MCF 10A (cell line): ENCODE measurements around the gene CHST11. TPM values are rescaled to one million over a fixed set of nuclear protein-coding genes. Genes with fewer than 3 reads are reported as not detected.

Experiments
- BruUV-seq: library from RNA; stranded (reverse); fragments of 400-500 nt; replicated peaks from 2 replicates; lab custom pipeline; 2021; lab: Mats Ljungman, UMichigan
- CTCF ChIA-PET: fragments of 300-600 bp; sonication (Branson Sonifier 250); formaldehyde crosslinking; extraction: SDS; loops from one replicate; lab custom pipeline; 2021; ENCODE audit warnings: antibody characterized with exemption, inconsistent platforms; lab: Yijun Ruan, JAX
- POLR2A ChIA-PET: fragments of 300-600, 350-650 bp; sonication (Branson Sonifier 250); formaldehyde crosslinking; extraction: SDS; loops from one replicate; lab custom pipeline; 2020; ENCODE audit warnings: antibody characterized with exemption, inconsistent platforms; lab: Yijun Ruan, JAX
- DNase-seq: peaks from one replicate; pipeline ENCODE4 v3.0.0-alpha.2; 2018; ENCODE audit not compliant: unreplicated experiment
- H3K27ac Mint-ChIP-seq: one replicate; pipeline ENCODE4 v1.8.0; 2022; ENCODE audit warnings: mild to moderate bottlenecking, low read depth, mixed read lengths; ENCODE audit not compliant: unreplicated experiment
- H3K27me3 Mint-ChIP-seq: one replicate; pipeline ENCODE4 v1.8.0; 2022; ENCODE audit warnings: mixed read lengths; ENCODE audit not compliant: insufficient read depth, unreplicated experiment
- H3K36me3 Mint-ChIP-seq: one replicate; pipeline ENCODE4 v1.8.0; 2022; ENCODE audit warnings: mild to moderate bottlenecking, moderate library complexity, mixed read lengths; ENCODE audit not compliant: insufficient read depth, unreplicated experiment
- H3K4me1 Mint-ChIP-seq: one replicate; pipeline ENCODE4 v1.8.0; 2022; ENCODE audit warnings: mixed read lengths; ENCODE audit not compliant: insufficient read depth, unreplicated experiment
- H3K4me3 Mint-ChIP-seq: one replicate; pipeline ENCODE4 v1.8.0; 2022; ENCODE audit warnings: mild to moderate bottlenecking, moderate library complexity, mixed read lengths; ENCODE audit not compliant: unreplicated experiment
- H3K9me3 Mint-ChIP-seq: one replicate; pipeline ENCODE4 v1.8.0; 2022; ENCODE audit warnings: mixed read lengths; ENCODE audit not compliant: unreplicated experiment
- intact Hi-C: fragments of 100-400 bp; cut with micrococcal nuclease; formaldehyde crosslinking; loops from 2 replicates; pipeline ENCODE4 v1.14.1; 2022
- total RNA-seq: library from RNA; stranded (reverse); gene quantifications from 2 replicates; pipeline ENCODE4 v1.2.3, GENCODE V29; 2022
- TF ChIP-seq, protein P1 (sequence below): fragments of 200-600 bp; IDR thresholded peaks from one replicate; pipeline ENCODE4 v1.8.0; 2022; ENCODE audit warnings: antibody characterized with exemption, mild to moderate bottlenecking; ENCODE audit not compliant: unreplicated experiment

The CHST11 gene
- total RNA-seq, 1 experiment from 2014 or later: 5.3 TPM

DNA sequence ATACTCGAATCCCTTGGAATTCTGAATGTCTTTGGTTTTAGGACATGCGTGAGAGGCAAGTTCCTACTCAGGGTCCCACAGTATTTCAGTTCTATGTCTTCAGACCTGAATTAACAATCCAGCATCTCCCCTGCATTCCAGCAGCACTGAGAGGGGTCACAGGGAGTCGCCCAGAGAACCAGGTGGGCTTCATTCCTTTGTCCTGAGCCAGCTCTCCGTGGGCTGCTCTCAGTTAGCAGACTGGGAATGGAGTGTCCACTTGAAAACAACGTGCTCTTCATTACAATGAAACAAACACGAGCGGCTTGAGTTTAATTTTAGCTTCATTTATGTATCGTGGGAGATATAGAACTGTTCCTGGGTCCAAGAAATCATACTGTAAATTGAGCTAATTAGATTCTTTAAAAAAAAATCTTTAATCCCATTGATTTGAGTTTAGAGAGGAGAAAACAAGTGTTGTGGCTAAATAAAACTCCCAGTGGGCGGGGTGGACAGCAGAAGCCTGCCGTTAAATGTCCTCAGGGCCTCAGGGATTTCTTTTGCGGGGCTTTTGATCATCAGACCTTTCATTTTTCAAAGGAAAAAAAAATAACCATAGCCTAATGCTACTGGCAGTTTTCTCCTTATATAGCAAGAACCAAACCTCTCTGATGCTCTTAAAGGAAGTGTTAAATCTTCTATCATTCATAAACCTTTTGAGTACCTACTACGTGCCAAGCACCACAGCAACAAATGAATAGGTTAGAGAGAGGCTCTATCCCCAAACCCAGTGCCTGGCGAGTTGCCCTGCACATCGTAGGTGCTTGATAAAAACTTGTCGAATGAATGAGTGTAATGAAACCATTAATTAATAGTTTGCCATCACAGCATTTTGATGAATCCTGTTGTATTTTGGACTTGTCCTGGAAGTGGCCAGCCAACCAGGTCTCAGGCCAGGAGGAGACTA lies 140.4 kb downstream of the CHST11 start:
- CTCF ChIA-PET: interaction anchor here (0.8 kb wide), 1 partner anchor 83 kb away, joined by 3 read pairs; no protein-coding TSS in a partner anchor
- no peaks in the 10 kb centered on the region for H3K36me3 Mint-ChIP-seq

GRCh38 chr12:104598342-104599271 lies 141.9 kb downstream of the CHST11 start:
- no peak overlapping the region for H3K27ac Mint-ChIP-seq
- no TSS peak for BruUV-seq
- CTCF ChIA-PET: no interaction called here

More for the DNA sequence above, 140.4 kb downstream of the CHST11 start:
- Mint-ChIP-seq H3K4me3 (no peak overlapping the region), H3K27ac (no peak overlapping the region), H3K4me1 (peaks cover 7% of the 10 kb centered on the region), H3K9me3 (no peaks in the 10 kb centered on the region), H3K27me3 (no peaks in the 10 kb centered on the region)
- DNase-seq: no peak
- POLR2A ChIA-PET: interaction anchor here (0.6 kb wide), 1 partner anchor 38 kb away, joined by 3 read pairs; no protein-coding TSS in a partner anchor
- intact Hi-C loops: no loop called here
- TF ChIP-seq, protein P1, sequence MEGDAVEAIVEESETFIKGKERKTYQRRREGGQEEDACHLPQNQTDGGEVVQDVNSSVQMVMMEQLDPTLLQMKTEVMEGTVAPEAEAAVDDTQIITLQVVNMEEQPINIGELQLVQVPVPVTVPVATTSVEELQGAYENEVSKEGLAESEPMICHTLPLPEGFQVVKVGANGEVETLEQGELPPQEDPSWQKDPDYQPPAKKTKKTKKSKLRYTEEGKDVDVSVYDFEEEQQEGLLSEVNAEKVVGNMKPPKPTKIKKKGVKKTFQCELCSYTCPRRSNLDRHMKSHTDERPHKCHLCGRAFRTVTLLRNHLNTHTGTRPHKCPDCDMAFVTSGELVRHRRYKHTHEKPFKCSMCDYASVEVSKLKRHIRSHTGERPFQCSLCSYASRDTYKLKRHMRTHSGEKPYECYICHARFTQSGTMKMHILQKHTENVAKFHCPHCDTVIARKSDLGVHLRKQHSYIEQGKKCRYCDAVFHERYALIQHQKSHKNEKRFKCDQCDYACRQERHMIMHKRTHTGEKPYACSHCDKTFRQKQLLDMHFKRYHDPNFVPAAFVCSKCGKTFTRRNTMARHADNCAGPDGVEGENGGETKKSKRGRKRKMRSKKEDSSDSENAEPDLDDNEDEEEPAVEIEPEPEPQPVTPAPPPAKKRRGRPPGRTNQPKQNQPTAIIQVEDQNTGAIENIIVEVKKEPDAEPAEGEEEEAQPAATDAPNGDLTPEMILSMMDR: no peak
- no TSS peak for BruUV-seq

DNA sequence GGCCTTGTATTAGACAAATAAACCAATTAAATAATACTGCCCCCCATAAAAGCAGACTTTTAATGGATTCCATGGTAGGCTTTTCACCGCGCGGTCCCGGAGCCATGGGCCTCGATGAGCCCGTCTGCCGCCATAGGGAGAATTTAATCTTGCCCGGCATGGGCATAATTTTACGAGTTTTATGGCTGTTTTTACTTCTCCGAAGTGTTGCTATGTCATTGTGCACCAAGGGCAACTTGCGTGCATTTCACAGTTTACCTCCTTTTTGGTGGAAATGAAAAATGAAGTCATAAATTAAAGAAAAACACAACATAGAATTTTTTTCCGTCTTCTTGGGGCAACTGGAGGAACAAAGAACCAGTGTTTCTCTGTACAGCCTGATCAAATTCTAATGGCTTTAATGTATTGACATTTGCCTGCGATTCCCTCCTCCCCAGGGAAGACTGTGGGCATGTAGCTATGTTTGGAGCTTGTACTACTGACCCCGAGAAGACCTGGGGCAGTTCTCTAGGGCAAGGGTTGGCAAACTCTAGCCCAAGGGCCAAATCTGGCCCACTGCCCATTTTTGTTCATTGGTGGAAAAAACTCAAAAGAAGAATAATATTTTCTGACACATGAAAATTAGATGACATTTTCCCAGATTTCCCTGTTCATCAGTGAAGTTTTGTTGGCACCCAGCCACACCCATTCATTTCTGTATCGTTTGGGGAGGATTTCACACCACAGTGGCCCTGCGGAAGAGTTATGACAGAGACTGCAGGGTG lies 142.7 kb downstream of the CHST11 start:
- H3K27ac Mint-ChIP-seq: no peak overlapping the region

More at GRCh38 chr12:104598342-104599271, 141.9 kb downstream of the CHST11 start:
- Mint-ChIP-seq H3K36me3 (no peaks in the 10 kb centered on the region), H3K27me3 (no peaks in the 10 kb centered on the region), H3K4me1 (peaks cover 17% of the 10 kb centered on the region), H3K9me3 (no peaks in the 10 kb centered on the region), H3K4me3 (no peak overlapping the region)
- TF ChIP-seq, protein P1: no peak
- intact Hi-C loops: no loop called here
- no peak for DNase-seq
- POLR2A ChIA-PET: no interaction called here

More for the DNA sequence above, 142.7 kb downstream of the CHST11 start:
- CTCF ChIA-PET: interaction anchor here (0.8 kb wide), 1 partner anchor 136 kb away, joined by 4 read pairs; no protein-coding TSS in a partner anchor
- DNase-seq: no peak
- Mint-ChIP-seq H3K4me1 (peaks cover 26% of the 10 kb centered on the region), H3K27me3 (no peaks in the 10 kb centered on the region), H3K4me3 (no peak overlapping the region), H3K9me3 (no peaks in the 10 kb centered on the region), H3K36me3 (peaks cover 5% of the 10 kb centered on the region)
- TF ChIP-seq, protein P1: no peak
- POLR2A ChIA-PET: no interaction called here
- no TSS peak for BruUV-seq
- intact Hi-C loops: loop anchor here (5.0 kb wide), 1 partner anchor 73 kb away; no protein-coding TSS in a partner anchor
